ENCODE results near the gene ACSM2B.
"Not testable (repeated sequence)": the region's sequence is repeated elsewhere in the genome, so short reads cannot be mapped to it uniquely, and the experiment has no call there.

The ACSM2B gene

GRCh38 chr16:20566864-20567263 is 9.3 kb downstream of the ACSM2B start:
- H3K4me3 ChIP-seq (ENCODE audit: low read depth, low read length, poor library complexity, severe bottlenecking), result no peak overlapping the region
- no peak overlapping the region for H3K4me2 ChIP-seq (ENCODE audit: low read length)
- H3K27me3 ChIP-seq (ENCODE audit: insufficient read depth, low read length), result no peaks in the 10 kb centered on the region
- H3K79me2 ChIP-seq (ENCODE audit: insufficient read depth, low read length), result no peaks in the 10 kb centered on the region
- no peaks in the 10 kb centered on the region for H3K9me3 ChIP-seq (ENCODE audit: low read length)
- no peaks in the 10 kb centered on the region for H3K9me2 ChIP-seq (ENCODE audit: low read depth, low read length)
- H2AFZ ChIP-seq (ENCODE audit: low read length), result no peak overlapping the region
- H4K20me1 ChIP-seq (ENCODE audit: insufficient read depth, low read length), result no peaks in the 10 kb centered on the region
- H3K9ac ChIP-seq (ENCODE audit: low read length), result no peak overlapping the region
- H3F3A ChIP-seq (ENCODE audit: insufficient read depth, low read length), result no peaks in the 10 kb centered on the region
- H3K4me1 ChIP-seq (ENCODE audit: insufficient read depth, low read length, severe bottlenecking), result no peaks in the 10 kb centered on the region
- H3K27ac ChIP-seq (ENCODE audit: low read depth, low read length, poor library complexity, severe bottlenecking), result no peak overlapping the region
- TF ChIP-seq EZH2 (IDR thresholded peaks at IDR 0.05; ENCODE audit: borderline replicate concordance, low read length) (no peak), CTCF (IDR thresholded peaks at IDR 0.05; ENCODE audit: low read length) (no peak)
- H3K36me3 ChIP-seq (ENCODE audit: insufficient read depth, low read length), result no peaks in the 10 kb centered on the region

GRCh38 chr16:20565334-20565733 is 10.8 kb downstream of the ACSM2B start:
- H2AFZ ChIP-seq (ENCODE audit: low read length); H3K9me3 ChIP-seq (ENCODE audit: low read length); H3K4me1 ChIP-seq (ENCODE audit: insufficient read depth, low read length, severe bottlenecking); H3F3A ChIP-seq (ENCODE audit: insufficient read depth, low read length); H3K9me2 ChIP-seq (ENCODE audit: low read depth, low read length); H3K79me2 ChIP-seq (ENCODE audit: insufficient read depth, low read length); H3K4me3 ChIP-seq (ENCODE audit: low read depth, low read length, poor library complexity, severe bottlenecking); H3K9ac ChIP-seq (ENCODE audit: low read length); H3K4me2 ChIP-seq (ENCODE audit: low read length); H3K27ac ChIP-seq (ENCODE audit: low read depth, low read length, poor library complexity, severe bottlenecking); H3K27me3 ChIP-seq (ENCODE audit: insufficient read depth, low read length); H4K20me1 ChIP-seq (ENCODE audit: insufficient read depth, low read length); H3K36me3 ChIP-seq (ENCODE audit: insufficient read depth, low read length): not testable (repeated sequence)

- H2AFZ ChIP-seq (ENCODE audit: low read length); H3K27me3 ChIP-seq (ENCODE audit: insufficient read depth, low read length); H3K9ac ChIP-seq (ENCODE audit: low read length); H3K79me2 ChIP-seq (ENCODE audit: insufficient read depth, low read length); H3K4me1 ChIP-seq (ENCODE audit: insufficient read depth, low read length, severe bottlenecking); H4K20me1 ChIP-seq (ENCODE audit: insufficient read depth, low read length); H3K9me3 ChIP-seq (ENCODE audit: low read length); H3K36me3 ChIP-seq (ENCODE audit: insufficient read depth, low read length); H3F3A ChIP-seq (ENCODE audit: insufficient read depth, low read length); H3K4me3 ChIP-seq (ENCODE audit: low read depth, low read length, poor library complexity, severe bottlenecking); H3K27ac ChIP-seq (ENCODE audit: low read depth, low read length, poor library complexity, severe bottlenecking); H3K4me2 ChIP-seq (ENCODE audit: low read length); H3K9me2 ChIP-seq (ENCODE audit: low read depth, low read length): not testable (repeated sequence)
Observed at GRCh38 chr16:20564218-20564617, 11.9 kb downstream of the ACSM2B start.

GRCh38 chr16:20555628-20556027 is 20.5 kb downstream of the ACSM2B start:
- not testable (repeated sequence) for H3K4me3 ChIP-seq (ENCODE audit: low read depth, low read length, poor library complexity, severe bottlenecking); H3K4me2 ChIP-seq (ENCODE audit: low read length); H3K27me3 ChIP-seq (ENCODE audit: insufficient read depth, low read length); H3K27ac ChIP-seq (ENCODE audit: low read depth, low read length, poor library complexity, severe bottlenecking); H2AFZ ChIP-seq (ENCODE audit: low read length); H3K36me3 ChIP-seq (ENCODE audit: insufficient read depth, low read length); H3F3A ChIP-seq (ENCODE audit: insufficient read depth, low read length); H3K9me2 ChIP-seq (ENCODE audit: low read depth, low read length); H3K9me3 ChIP-seq (ENCODE audit: low read length); H4K20me1 ChIP-seq (ENCODE audit: insufficient read depth, low read length); H3K79me2 ChIP-seq (ENCODE audit: insufficient read depth, low read length); H3K4me1 ChIP-seq (ENCODE audit: insufficient read depth, low read length, severe bottlenecking); H3K9ac ChIP-seq (ENCODE audit: low read length)

- H3K9me3 ChIP-seq (ENCODE audit: low read length); H3K4me3 ChIP-seq (ENCODE audit: low read depth, low read length, poor library complexity, severe bottlenecking); H3K9me2 ChIP-seq (ENCODE audit: low read depth, low read length); H4K20me1 ChIP-seq (ENCODE audit: insufficient read depth, low read length); H3K27me3 ChIP-seq (ENCODE audit: insufficient read depth, low read length); H3K4me2 ChIP-seq (ENCODE audit: low read length); H3F3A ChIP-seq (ENCODE audit: insufficient read depth, low read length); H3K27ac ChIP-seq (ENCODE audit: low read depth, low read length, poor library complexity, severe bottlenecking); H3K79me2 ChIP-seq (ENCODE audit: insufficient read depth, low read length); H2AFZ ChIP-seq (ENCODE audit: low read length); H3K36me3 ChIP-seq (ENCODE audit: insufficient read depth, low read length); H3K9ac ChIP-seq (ENCODE audit: low read length); H3K4me1 ChIP-seq (ENCODE audit: insufficient read depth, low read length, severe bottlenecking): not testable (repeated sequence)
Observed at GRCh38 chr16:20554689-20555088, 21.5 kb downstream of the ACSM2B start.

GRCh38 chr16:20553493-20553892 is 22.7 kb downstream of the ACSM2B start:
- H4K20me1 ChIP-seq (ENCODE audit: insufficient read depth, low read length); H3K36me3 ChIP-seq (ENCODE audit: insufficient read depth, low read length); H3K4me2 ChIP-seq (ENCODE audit: low read length); H3K9me3 ChIP-seq (ENCODE audit: low read length); H3K27me3 ChIP-seq (ENCODE audit: insufficient read depth, low read length); H3K9me2 ChIP-seq (ENCODE audit: low read depth, low read length); H3K27ac ChIP-seq (ENCODE audit: low read depth, low read length, poor library complexity, severe bottlenecking); H3K4me1 ChIP-seq (ENCODE audit: insufficient read depth, low read length, severe bottlenecking); H2AFZ ChIP-seq (ENCODE audit: low read length); H3K79me2 ChIP-seq (ENCODE audit: insufficient read depth, low read length); H3K4me3 ChIP-seq (ENCODE audit: low read depth, low read length, poor library complexity, severe bottlenecking); H3K9ac ChIP-seq (ENCODE audit: low read length); H3F3A ChIP-seq (ENCODE audit: insufficient read depth, low read length): not testable (repeated sequence)

- H3K4me3 ChIP-seq (ENCODE audit: low read depth, low read length, poor library complexity, severe bottlenecking); H3K4me1 ChIP-seq (ENCODE audit: insufficient read depth, low read length, severe bottlenecking); H3K4me2 ChIP-seq (ENCODE audit: low read length); H3F3A ChIP-seq (ENCODE audit: insufficient read depth, low read length); H3K27ac ChIP-seq (ENCODE audit: low read depth, low read length, poor library complexity, severe bottlenecking); H2AFZ ChIP-seq (ENCODE audit: low read length); H3K27me3 ChIP-seq (ENCODE audit: insufficient read depth, low read length); H3K9ac ChIP-seq (ENCODE audit: low read length); H3K9me3 ChIP-seq (ENCODE audit: low read length); H4K20me1 ChIP-seq (ENCODE audit: insufficient read depth, low read length); H3K36me3 ChIP-seq (ENCODE audit: insufficient read depth, low read length); H3K9me2 ChIP-seq (ENCODE audit: low read depth, low read length); H3K79me2 ChIP-seq (ENCODE audit: insufficient read depth, low read length): not testable (repeated sequence)
Observed at GRCh38 chr16:20546951-20547350, 29.2 kb downstream of the ACSM2B start.

All from OCI-LY1 (cell line).